Measurements from ENCODE around the gene CHTOP.
"Not testable (repeated sequence)": the region's sequence is repeated elsewhere in the genome, so short reads cannot be mapped to it uniquely, and the experiment has no call there.

CHTOP gene

DNA sequence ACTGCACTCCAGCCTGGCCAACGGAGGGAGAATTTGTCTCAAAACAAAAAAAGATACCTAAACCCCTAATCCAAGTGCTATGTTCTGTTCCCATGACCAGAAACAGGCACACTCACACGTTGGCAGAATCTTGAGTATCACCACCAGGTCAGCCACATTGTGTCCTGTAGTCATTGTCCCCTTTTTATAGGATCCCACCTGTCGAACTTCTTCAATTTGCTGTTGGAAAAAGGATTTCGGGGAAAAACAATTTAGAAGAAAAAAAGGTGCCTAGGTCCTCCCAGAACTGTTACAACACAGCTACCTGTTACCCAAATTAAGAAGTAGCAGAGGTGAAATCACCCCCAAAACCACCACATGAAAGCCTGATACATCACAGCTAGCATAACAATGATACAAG is 33.6 kb downstream of the CHTOP start:
- DNase-seq: no peak

DNA sequence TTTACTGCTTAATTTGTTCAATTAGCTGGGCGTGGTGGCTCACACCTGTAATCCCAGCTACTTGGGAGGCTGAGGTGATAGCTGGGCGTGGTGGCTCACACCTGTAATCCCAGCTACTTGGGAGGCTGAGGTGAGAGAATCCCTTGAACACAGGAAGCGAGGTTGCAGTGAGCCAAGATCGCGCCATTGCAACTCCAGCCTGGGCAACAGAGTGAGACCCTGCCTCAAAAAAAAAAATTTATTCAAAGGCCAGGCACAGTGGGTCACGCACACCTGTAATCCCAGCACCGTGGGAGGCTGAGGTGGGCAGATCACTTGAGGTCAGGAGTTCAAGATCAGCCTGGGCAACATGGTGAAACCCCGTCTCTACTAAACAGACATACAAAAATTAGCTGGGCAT is 34.8 kb downstream of the CHTOP start:
- not testable (repeated sequence) for DNase-seq

DNA sequence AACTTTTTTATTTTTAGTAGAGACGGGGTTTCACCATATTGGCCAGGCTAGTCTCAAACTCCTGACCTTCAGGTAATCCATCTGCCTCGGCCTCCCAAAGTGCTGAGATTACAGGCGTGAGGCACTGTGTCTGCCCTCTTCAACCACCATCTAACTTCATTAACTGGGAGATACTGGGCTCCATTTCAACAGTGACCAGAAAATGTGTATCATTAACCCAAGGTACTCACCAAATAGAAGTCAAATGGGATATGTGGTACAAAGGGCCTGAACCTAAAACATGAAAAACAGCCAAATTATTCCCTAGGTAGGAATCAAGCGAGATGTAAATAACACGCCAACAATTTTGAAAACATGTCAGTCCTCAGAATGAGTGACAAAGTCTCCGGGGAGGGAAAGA is 35.7 kb downstream of the CHTOP start:
- no peak for DNase-seq

DNA sequence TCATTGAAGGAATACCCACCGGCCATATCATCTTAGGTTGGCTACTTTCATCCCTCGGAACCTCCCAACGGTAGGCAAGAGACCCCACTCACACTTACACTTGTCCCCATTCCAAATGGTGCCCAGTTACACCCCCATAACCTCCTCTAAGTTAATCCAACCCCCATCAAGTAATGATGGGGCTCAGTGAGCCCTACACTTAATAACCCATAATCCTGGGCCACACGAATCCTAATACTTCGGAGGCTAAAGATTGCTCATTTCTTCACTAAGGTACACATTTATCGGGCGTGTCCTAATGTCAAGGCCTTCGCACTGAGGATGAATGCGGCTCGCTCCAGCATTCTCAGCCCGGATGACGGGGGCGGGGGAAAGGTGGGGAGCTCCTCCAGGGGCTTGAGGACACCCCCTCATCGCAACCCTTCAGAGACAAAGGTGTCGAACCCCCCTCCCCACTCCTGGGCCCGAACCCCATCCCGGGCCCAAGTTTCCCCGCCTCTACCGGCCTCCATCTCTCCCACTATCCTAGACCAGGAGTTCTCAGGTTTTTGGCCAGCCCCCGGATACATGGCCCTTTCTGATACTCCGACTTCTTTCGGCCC is 36.5 kb downstream of the CHTOP start:
- DNase-seq: no peak

DNA sequence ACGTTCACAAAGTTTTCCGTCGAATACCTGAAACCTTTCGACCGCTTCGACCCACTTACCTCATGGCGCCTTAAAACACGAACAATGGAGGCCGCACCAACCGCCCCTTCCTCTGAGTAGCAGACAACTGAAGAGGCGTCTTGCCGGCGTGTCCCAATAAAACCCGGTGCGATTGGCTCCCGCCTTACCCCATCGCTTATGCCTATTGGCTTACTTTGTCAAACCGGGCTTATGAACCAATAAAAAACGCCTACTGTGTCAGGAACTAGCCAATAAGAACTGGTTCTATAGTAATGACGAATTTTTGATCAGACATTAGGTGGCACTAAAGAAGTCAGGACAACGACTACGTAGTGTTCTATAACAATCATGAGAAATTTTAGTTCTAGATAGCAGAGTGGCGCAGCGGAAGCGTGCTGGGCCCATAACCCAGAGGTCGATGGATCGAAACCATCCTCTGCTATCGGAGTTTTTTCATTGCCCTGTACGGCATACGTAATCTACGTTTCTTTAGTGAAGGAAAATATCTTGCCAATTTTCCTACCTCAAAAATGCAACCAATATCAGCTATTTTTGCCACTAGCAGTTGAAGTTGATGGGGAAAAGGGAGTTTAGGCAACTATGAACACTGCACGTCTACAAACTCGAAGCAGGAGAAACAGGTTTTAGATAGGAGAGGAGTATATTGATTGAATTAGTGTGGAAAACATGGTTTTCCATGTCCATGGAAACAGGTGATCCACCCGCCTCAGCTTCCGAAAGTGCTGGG is 37.2 kb downstream of the CHTOP start, which contains the start of gene ILF2:
TSS of gene ILF2 (minus strand) at position 135 of the 769 bp plus-strand sequence. CDS start at position 64, 71 bp downstream.
- peak; percentile 96 to 98 for DNase-seq

DNA sequence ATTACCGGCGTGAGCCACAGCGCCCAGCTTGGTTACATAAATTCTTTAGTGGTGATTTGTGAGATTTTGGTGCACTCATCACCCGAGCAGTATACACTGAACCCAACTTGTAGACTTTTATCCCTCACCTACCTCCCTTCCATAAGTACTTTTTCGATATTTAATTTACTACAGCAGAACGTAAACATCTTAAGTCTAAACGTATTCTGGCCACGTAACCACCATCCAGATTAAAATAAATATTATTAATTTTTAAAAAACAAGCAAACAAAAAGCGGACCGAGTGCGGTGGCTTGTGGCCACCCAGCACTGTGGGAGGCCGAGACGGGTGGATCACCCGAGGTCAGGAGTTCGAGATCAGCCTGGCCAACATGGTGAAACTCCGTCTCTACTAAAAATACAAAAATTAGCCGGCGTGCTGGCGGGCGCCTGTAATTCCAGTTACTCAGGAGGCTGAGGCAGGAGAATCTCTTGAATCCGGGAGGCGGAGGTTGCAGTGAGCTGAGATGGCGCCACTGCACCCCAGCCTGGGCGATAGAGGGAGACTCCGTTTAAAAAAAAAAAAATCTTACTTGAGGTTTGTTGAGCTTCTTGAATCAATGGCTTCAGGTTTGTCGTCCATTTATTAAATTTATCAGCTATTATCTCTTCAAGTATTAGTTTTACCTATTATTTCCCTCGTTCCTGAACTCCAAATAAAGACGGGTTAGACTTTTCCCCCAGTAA is 37.9 kb downstream of the CHTOP start:
- DNase-seq: not testable (repeated sequence)

DNA sequence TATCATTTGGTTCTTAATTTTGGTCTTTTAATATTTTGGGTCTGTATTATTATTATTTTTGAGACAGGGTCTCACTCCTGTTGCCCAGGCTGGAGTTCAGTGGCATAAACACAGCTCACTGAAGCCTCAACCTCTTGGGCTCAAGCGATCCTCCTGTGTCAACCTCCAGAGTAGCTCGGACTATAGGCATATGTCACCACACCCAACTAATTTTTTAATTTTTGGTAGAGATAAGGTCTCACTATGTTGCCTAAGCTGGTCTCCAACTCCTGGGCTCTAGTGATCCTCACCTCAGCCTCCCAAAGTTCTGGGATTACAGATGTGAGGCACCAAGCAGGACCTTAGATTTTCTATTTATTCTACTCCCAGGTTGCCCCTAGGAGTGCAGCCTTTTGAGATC is 39.6 kb downstream of the CHTOP start:
- no peak for DNase-seq

DNA sequence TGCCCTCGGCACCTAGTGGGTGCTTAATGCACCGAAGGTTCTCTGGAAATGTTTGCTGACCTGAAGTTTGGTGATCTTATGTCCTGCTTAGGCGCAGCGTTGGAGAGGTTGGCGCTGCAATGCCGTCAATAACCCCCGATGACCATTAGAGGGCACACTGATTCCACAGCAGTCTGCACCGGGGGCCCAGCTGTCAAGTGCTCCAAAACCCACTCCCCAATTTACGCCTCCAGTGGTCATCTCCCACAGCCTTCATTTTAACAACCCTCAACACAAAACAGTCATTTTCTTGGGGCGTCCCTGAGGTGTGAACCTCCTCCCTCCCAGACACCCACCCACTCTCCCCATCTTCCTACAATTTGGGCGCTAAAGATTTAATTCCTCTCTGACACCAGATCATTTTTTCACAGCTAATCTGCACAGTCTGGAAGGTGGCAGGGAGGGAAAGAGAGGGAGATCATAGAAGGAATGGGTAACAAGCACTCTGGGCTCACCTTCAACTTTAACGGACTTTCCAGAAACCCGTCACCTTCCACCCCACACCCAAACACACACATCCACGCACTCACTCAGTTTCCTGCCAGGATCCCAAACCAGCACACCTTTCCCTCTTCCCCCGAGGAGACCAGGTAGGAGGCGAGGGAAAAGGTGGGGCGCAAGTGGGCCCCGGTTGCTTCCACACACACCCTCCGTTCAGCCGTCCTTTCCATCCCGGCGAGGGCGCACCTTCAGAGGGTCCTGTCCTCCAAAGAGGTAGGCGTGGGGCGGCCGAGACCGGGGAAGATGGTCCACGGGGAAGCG is 44.1 kb downstream of the CHTOP start:
- DNase-seq: peak in 1 of 2 experiments; percentile 53

DNA sequence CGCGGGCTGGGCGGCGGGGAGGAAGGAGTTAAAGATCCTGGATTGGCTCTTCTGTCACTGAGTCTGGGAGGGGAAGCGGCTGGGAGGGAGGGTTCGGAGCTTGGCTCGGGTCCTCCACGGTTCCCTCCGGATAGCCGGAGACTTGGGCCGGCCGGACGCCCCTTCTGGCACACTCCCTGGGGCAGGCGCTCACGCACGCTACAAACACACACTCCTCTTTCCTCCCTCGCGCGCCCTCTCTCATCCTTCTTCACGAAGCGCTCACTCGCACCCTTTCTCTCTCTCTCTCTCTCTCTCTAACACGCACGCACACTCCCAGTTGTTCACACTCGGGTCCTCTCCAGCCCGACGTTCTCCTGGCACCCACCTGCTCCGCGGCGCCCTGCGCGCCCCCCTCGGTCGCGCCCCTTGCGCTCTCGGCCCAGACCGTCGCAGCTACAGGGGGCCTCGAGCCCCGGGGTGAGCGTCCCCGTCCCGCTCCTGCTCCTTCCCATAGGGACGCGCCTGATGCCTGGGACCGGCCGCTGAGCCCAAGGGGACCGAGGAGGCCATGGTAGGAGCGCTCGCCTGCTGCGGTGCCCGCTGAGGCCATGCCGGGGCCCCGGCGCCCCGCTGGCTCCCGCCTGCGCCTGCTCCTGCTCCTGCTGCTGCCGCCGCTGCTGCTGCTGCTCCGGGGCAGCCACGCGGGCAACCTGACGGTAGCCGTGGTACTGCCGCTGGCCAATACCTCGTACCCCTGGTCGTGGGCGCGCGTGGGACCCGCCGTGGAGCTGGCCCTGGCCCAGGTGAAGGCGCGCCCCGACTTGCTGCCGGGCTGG is 44.9 kb downstream of the CHTOP start, which contains the start of gene NPR1:
TSS of gene NPR1 (plus strand) at position 170 of the 818 bp plus-strand sequence. CDS start at position 591, 421 bp downstream.
- no peak for DNase-seq

DNA sequence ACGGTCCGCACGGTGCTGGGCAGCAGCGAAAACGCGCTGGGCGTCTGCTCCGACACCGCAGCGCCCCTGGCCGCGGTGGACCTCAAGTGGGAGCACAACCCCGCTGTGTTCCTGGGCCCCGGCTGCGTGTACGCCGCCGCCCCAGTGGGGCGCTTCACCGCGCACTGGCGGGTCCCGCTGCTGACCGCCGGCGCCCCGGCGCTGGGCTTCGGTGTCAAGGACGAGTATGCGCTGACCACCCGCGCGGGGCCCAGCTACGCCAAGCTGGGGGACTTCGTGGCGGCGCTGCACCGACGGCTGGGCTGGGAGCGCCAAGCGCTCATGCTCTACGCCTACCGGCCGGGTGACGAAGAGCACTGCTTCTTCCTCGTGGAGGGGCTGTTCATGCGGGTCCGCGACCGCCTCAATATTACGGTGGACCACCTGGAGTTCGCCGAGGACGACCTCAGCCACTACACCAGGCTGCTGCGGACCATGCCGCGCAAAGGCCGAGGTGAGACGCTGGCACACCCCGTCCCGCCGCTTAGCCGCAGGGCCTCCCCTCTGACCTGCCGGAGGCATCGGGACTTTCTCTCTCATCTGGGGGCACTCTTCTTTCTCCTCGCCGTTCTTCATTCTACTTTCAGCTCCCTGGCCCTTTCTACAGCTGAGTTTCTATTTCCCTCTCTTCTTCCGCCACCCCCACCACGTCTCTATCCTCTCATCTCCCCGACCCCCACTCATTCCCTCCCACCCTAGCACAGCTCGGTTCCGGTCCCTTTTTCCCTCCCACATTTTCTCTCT is 45.7 kb downstream of the CHTOP start:
- no peak for DNase-seq

DNA sequence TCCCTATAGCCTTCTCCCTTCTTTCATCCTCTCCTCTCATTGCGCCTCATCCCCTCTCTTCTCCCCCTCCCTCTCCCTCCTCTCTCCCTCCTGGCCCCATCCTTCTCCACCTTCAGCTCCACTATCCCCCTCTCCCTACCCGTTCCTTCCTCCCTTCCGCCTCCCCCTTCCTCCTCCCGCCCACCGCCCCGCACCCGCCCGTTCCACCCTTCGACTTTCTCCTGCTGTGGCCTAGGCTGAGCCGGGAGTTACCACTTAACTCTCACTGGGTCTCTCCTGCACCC is 46.2 kb downstream of the CHTOP start:
- DNase-seq: no peak

DNA sequence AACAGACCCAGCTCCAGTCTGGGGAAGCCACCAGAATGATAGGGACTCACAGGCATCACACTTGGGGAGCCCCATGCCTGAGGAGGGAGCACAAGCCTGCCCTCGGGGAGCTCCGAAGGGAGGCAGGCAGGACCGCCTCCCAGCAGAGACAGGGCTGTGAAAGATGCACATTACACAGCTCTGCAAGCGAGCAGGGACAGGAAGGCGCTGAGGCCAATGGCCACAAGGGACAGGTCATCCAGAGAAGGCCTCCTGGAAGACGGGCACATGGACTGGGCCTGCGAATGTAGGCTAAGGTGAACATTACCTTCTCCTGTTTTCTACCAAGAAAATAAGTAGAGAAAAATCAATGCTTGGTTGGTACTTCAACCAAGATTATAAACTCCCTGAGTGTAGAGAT is 48.9 kb downstream of the CHTOP start:
- DNase-seq: no peak

DNA sequence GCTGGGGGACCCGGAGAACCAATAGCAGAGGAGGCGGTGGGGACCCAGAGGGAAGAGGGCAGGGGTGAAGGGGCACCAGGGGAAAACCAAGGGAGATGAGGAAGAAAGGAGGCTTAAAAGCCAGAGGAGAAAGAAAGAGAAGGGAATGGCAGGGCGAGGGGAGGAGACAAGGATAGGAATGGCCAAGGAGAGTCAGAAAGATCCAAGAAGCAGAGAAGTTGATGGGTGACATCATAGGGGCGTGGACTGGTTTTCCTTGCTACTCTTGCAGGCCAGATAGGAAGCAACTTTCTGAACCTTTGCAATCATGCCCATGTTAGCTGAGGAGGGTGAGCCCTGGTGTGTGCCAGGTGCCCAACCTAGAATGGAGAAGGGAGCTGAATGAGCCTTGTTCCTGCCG is 50.0 kb downstream of the CHTOP start:
- DNase-seq: no peak

DNA sequence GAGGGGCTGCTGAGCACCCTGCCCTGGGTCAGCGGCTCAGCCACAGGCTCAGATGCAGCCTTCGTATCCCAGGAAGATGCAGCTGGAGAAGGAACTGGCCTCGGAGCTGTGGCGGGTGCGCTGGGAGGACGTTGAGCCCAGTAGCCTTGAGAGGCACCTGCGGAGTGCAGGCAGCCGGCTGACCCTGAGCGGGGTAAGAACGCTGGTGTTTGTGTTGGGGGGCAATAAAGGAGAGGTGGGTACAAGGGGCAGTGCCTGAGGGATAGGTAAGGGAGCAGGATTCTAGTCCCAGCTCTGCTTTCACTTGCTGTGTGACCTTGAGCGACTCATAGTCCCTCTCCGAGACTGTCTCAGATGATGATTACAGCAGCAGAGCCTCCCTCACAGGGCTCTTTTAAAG is 51.0 kb downstream of the CHTOP start:
- no peak for DNase-seq

DNA sequence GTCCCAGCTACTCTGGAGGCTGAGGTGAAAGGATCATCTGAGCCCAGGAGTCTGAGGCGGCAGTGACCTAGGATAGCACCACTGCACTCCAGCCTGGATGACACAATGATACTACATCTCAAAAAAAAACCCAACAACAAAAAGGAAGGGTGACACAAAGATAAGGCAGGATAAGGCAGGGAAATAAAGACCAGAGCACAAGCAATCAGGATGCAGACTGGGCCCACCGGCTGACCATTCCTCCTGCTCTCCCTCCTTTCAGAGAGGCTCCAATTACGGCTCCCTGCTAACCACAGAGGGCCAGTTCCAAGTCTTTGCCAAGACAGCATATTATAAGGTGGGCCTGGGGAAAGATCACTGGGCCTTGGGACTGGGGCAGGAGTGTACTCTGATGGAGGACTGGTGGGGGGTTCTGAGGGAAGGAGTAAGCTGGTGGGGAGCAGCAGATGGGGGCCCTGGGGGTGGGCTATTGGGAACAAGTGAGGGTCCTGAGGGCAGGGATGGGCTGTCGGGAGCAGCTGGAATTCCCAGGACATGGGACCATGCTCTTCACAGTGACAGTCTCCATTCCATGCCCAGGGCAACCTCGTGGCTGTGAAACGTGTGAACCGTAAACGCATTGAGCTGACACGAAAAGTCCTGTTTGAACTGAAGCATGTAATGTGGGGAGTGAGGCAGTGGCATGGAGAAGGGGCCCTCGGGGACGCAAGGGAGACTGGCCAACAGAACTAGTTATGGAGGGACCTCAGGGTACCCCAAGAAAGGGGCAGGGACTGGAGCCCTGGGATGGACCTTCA is 51.9 kb downstream of the CHTOP start:
- no peak for DNase-seq

DNA sequence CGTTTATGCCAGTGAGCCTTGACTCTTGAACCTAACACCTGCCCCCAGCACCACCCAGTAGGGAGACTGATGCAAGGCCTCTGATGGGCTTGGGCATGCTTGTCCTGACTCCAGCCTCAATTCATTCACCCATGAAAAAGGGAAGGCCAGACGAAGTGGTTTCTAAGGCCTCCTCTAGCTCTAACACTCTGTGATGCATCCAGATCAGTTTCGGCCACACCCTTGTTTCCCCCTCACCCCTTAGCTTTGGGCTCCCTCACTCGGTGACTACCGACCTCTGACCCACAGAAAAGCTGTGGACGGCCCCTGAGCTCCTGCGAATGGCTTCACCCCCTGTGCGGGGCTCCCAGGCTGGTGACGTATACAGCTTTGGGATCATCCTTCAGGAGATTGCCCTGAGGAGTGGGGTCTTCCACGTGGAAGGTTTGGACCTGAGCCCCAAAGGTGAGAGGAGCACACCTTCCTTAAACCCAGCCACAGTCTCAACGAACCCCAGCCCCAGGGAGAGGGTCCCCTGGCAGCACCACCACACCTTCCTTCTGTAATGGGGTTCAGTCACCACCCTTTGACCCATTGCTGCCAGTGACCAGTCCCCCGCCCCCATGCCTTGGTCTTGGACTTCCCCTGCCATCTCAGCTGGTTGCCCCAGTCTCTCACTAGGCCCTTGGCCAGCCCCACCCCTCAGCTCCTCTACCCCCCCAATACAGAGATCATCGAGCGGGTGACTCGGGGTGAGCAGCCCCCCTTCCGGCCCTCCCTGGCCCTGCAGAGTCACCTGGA is 53.7 kb downstream of the CHTOP start:
- DNase-seq: no peak

DNA sequence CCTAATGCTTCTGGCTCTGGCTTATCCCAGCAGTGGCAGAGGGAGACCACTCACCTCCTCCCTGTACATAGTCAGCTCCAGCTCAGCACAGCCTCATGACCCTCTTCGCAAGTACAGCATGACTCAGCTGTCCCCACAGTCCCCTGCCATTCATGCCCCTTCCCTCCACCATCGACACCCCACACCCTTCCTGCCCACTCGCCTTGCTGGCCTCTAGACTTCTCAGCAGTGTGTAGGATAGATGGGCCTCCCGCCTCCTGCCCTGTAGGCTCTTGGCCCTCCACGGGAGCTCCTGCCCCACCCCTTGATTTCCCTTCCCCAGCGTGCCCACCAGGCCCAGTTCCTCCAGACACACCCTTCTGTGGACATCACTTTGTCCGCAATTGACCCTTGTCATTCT is 54.4 kb downstream of the CHTOP start:
- no peak for DNase-seq

DNA sequence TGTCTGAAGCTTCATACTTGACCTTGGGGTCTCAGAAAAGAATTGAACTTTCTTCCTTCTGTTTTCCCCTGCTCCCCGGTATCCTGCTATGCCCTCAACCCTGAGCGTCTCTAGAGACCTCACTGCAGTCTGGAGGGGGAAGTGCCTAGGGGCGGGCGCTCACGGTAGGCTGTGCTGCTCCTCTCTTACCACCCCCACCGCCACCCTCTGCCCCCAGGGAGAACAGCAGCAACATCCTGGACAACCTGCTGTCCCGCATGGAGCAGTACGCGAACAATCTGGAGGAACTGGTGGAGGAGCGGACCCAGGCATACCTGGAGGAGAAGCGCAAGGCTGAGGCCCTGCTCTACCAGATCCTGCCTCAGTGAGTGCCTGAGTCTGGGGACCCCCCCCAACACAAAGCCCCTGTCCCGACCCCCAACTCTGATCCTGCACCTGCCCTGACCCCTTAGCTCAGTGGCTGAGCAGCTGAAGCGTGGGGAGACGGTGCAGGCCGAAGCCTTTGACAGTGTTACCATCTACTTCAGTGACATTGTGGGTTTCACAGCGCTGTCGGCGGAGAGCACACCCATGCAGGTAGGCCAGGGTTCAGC is 55.0 kb downstream of the CHTOP start:
- no peak for DNase-seq

DNA sequence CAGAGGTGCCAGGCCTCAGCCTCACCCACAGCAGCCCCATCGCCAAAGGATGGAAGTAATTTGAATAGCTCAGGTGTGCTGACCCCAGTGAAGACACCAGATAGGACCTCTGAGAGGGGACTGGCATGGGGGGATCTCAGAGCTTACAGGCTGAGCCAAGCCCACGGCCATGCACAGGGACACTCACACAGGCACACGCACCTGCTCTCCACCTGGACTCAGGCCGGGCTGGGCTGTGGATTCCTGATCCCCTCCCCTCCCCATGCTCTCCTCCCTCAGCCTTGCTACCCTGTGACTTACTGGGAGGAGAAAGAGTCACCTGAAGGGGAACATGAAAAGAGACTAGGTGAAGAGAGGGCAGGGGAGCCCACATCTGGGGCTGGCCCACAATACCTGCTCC is 59.6 kb downstream of the CHTOP start:
- no peak for DNase-seq

Data from NCI-H1930 (cell line).